HepG2 (cell line): ENCODE data around the gene CABLES2. TPM values are rescaled to one million over a fixed set of nuclear protein-coding genes. Genes with fewer than 3 reads are reported as not detected.

Experiments
- ATAC-seq: fragments of 200-7000 bp; cut with Tn5 transposase; 3 replicates; pipeline ENCODE4 v1.9.1; 2020; ENCODE audit warnings: mild to moderate bottlenecking, moderate library complexity
- BruUV-seq: library from RNA; stranded (reverse); fragments of 400-500 nt; replicated peaks from 2 replicates; lab custom pipeline; 2021; lab: Mats Ljungman, UMichigan
- CTCF ChIA-PET: fragments of 300-600 bp; formaldehyde crosslinking; extraction: SDS; loops from one replicate; lab custom pipeline; 2021; ENCODE audit warnings: low total read pairs, inconsistent platforms, low intra/inter-chr PET ratio; lab: Yijun Ruan, JAX
- POLR2A ChIA-PET: fragments of 350-600 bp; sonication (Branson Sonifier 250); formaldehyde crosslinking; loops from one replicate; lab custom pipeline; 2020; ENCODE audit warnings: antibody characterized with exemption, inconsistent platforms; lab: Yijun Ruan, JAX
- DNase-seq: peaks from one replicate; pipeline ENCODE4 v3.0.0-alpha.2; 2015; ENCODE audit warnings: low spot score
- FAIRE-seq: peaks from 3 replicates; lab custom pipeline; 2011; peaks lifted over from hg19 to GRCh38; lab: Jason Lieb, UNC
- H2AFZ ChIP-seq: one replicate; pipeline ENCODE4 v1.6.1; 2011; ENCODE audit warnings: low read length, inconsistent platforms
- H3K27ac ChIP-seq: fragments of 300-600 bp; 3 replicates; pipeline ENCODE4 v1.8.0; 2011; ENCODE audit warnings: mixed run types, mild to moderate bottlenecking, mixed read lengths, low read length, inconsistent platforms; ENCODE audit not compliant: insufficient read depth; ENCODE audit errors: extremely low read length
- H3K27me3 ChIP-seq, 2 experiments: fragments of 200-600 bp in 1 of 2; 2 replicates in 1 of 2; 3 replicates in 1 of 2; pipeline versions ENCODE4 v1.6.0 to v1.8.0; 2011; ENCODE audit warnings: low read length in 2 of 2, mild to moderate bottlenecking in 2 of 2, moderate library complexity in 2 of 2, inconsistent platforms in 1 of 2; ENCODE audit not compliant: insufficient read depth in 2 of 2, control insufficient read depth in 1 of 2
- H3K36me3 ChIP-seq, 2 experiments: fragments of 200-600 bp in 1 of 2; replicated peaks in 1 of 2; 2 replicates in 1 of 2; 3 replicates in 1 of 2; pipeline versions ENCODE4 v1.5.1 to v1.8.0; 2011; ENCODE audit warnings: low read length in 2 of 2, inconsistent platforms in 1 of 2; ENCODE audit not compliant: insufficient read depth in 2 of 2, control insufficient read depth in 1 of 2
- H3K4me1 ChIP-seq: 2 replicates; pipeline ENCODE4 v1.5.1; 2012; ENCODE audit warnings: low read length, inconsistent platforms; ENCODE audit not compliant: insufficient read depth
- H3K4me2 ChIP-seq: 2 replicates; pipeline ENCODE4 v1.6.0; 2011; ENCODE audit warnings: low read depth, low read length, inconsistent platforms
- H3K4me3 ChIP-seq, 3 experiments: fragments of 200-600 bp in 1 of 3; sonication (generic), shearing (Covaris generic) in 1 of 3; replicated peaks in 1 of 3; 2 replicates each; pipeline ENCODE4 v1.5.1; 2011 to 2016; ENCODE audit warnings: low read length in 3 of 3, inconsistent platforms in 2 of 3, low read depth in 2 of 3, mild to moderate bottlenecking in 2 of 3, control low read depth in 1 of 3, mixed read lengths in 1 of 3; ENCODE audit not compliant: insufficient read depth in 1 of 3
- H3K79me2 ChIP-seq: one replicate; pipeline ENCODE4 v1.6.1; 2011; ENCODE audit warnings: low read length, inconsistent platforms; ENCODE audit not compliant: insufficient read depth
- H3K9ac ChIP-seq: 2 replicates; pipeline ENCODE4 v1.6.0; 2011; ENCODE audit warnings: mild to moderate bottlenecking, low read depth, low read length, inconsistent platforms; ENCODE audit not compliant: insufficient read depth
- H3K9me3 ChIP-seq: 2 replicates; pipeline ENCODE4 v1.5.1; 2012; ENCODE audit warnings: mild to moderate bottlenecking, low read length
- H4K20me1 ChIP-seq: 2 replicates; pipeline ENCODE4 v1.6.0; 2011; ENCODE audit warnings: inconsistent platforms, mild to moderate bottlenecking, low read length, moderate library complexity; ENCODE audit not compliant: insufficient read depth
- EEA1 ChIP-seq: sonication (generic); formaldehyde crosslinking; IDR thresholded peaks from 2 replicates; pipeline ENCODE4 v1.5.1; 2020; ENCODE audit warnings: mild to moderate bottlenecking, missing genetic modification reagents, borderline replicate concordance
- MAFG ChIP-seq: sonication (generic); formaldehyde crosslinking; IDR thresholded peaks from 2 replicates; pipeline ENCODE4 v1.5.1; 2020; ENCODE audit warnings: mild to moderate bottlenecking, missing genetic modification reagents
- ZNF281 ChIP-seq: sonication (generic); formaldehyde crosslinking; IDR thresholded peaks from 2 replicates; pipeline ENCODE4 v1.4.0; 2020; ENCODE audit warnings: missing genetic modification reagents, borderline replicate concordance
- ZNF564 ChIP-seq: sonication (generic); formaldehyde crosslinking; IDR thresholded peaks from 2 replicates; pipeline ENCODE4 v1.8.1; 2023; ENCODE audit warnings: mild to moderate bottlenecking, missing genetic modification reagents
- ZNF703 ChIP-seq: sonication (generic); formaldehyde crosslinking; IDR thresholded peaks from 2 replicates; pipeline ENCODE4 v1.5.1; 2020; ENCODE audit warnings: missing genetic modification reagents, mild to moderate bottlenecking, moderate library complexity, borderline replicate concordance
- ZNF768 ChIP-seq: sonication (generic); formaldehyde crosslinking; IDR thresholded peaks from 2 replicates; pipeline ENCODE4 v1.4.0; 2020; ENCODE audit warnings: missing genetic modification reagents
- WGBS: methylation state at CpG from one replicate; pipeline ENCODE4 v1.1.6; 2017; ENCODE audit warnings: low lambda C conversion rate; 5-methylcytosine and 5-hydroxymethylcytosine counted together
- in situ Hi-C: cut with HindIII; loops from 2 replicates; pipeline ENCODE4 v1.10.0; 2017; ENCODE audit warnings: low pct_unique_long_range_greater_than_20kb; ENCODE audit not compliant: extremely low pct_ligation_motif_present
- intact Hi-C: fragments of 100-400 bp; cut with micrococcal nuclease; formaldehyde crosslinking; loops from one replicate; pipeline ENCODE4 v1.10.0; 2022; ENCODE audit not compliant: unreplicated experiment
- polyA plus RNA-seq, 8 experiments: library from polyadenylated mRNA; depleted of rRNA in 3 of 8; stranded (reverse) in 7 of 8; unstranded in 1 of 8; fragments of >200 nt; fragmentation: Illumina TruSeq in 4 of 8; extraction: Trizol in 4 of 8; gene quantifications; 2 replicates each; pipeline versions ENCODE4 v1.2.1 to v1.2.3, GENCODE V29; 2011 to 2016; ENCODE audit warnings: low read depth in 4 of 8, missing spikeins in 1 of 8, mixed read lengths in 1 of 8; ENCODE audit not compliant: insufficient read depth in 1 of 8
- total RNA-seq, 5 experiments: library from RNA; depleted of rRNA; stranded (reverse); fragments of >200 nt; fragmentation: Illumina TruSeq; extraction: Trizol; gene quantifications; 2 replicates each; pipeline ENCODE4 v1.2.3, GENCODE V29; 2016; ENCODE audit warnings: low read depth in 1 of 5

Gene CABLES2
- total and polyA plus RNA-seq, 2 of the 13 experiments (the other 11 are each of a cell fraction or from before 2014, with no cell fraction given): 5.2 to 9.7 TPM

GRCh38 chr20:62437927-62438326 is 30.8 kb upstream of the CABLES2 start:
- POLR2A ChIA-PET: no interaction called here
- CTCF ChIA-PET: no interaction called here

More at GRCh38 chr20:62437927-62438326, 30.8 kb upstream of the CABLES2 start:
- ATAC-seq (peak; percentile 3; the same call in 1 of the 3 replicates), DNase-seq (no peak), FAIRE-seq (no peak)
- no peak overlapping the region for H2AFZ ChIP-seq
- H3K27me3 ChIP-seq: peaks cover 36 to 98% of the 10 kb centered on the region in 2 experiments
- H4K20me1 ChIP-seq: peaks cover 8% of the 10 kb centered on the region; the same call in 1 of the 2 replicates
- H3K4me2 ChIP-seq: no peak overlapping the region
- no peaks in the 10 kb centered on the region for H3K79me2 ChIP-seq
- intact Hi-C loops (no loop called here), in situ Hi-C loops (no loop called here)
- H3K4me3 ChIP-seq: no peak overlapping the region
- H3K36me3 ChIP-seq: no peaks in the 10 kb centered on the region
- H3K9me3 ChIP-seq: no peaks in the 10 kb centered on the region
- H3K4me1 ChIP-seq: peaks cover 13% of the 10 kb centered on the region
- WGBS: 55% methylated on average over 17 of the region's 24 CpGs
- no TSS peak for BruUV-seq
- TF ChIP-seq ZNF703 (no peak), ZNF768 (CRISPR knock-in tag) (peak; percentile 30; the same call in 1 of the 2 replicates), ZNF281 (CRISPR knock-in tag) (no peak), ZNF564 (CRISPR knock-in tag) (no peak), MAFG (CRISPR knock-in tag) (0 out of 2 replicates have a peak, but pooled peaks have one; percentile 22), EEA1 (CRISPR knock-in tag) (0 out of 2 replicates have a peak, but pooled peaks have one; percentile 22)
- H3K27ac ChIP-seq: no peak overlapping the region
- H3K9ac ChIP-seq: no peak overlapping the region
